Retina (tissue), 1 donor: Measurements from ENCODE around the gene SARM1.
"Not testable (repeated sequence)": the region's sequence is repeated elsewhere in the genome, so short reads cannot be mapped to it uniquely, and the experiment has no call there.

Source experiments
- DNase-seq: peaks from one replicate; pipeline ENCODE4 v3.0.0-alpha.2; 2016

The SARM1 gene

GRCh38 chr17:28397275-28397674 is 25.8 kb downstream of the SARM1 start:
- no peak for DNase-seq

GRCh38 chr17:28397687-28398279 is 26.3 kb downstream of the SARM1 start:
- DNase-seq, result no peak

- no peak for DNase-seq
These were observed 26.9 kb downstream of the SARM1 start for GRCh38 chr17:28398280-28398981.

GRCh38 chr17:28399808-28400207 is 28.3 kb downstream of the SARM1 start:
- no peak for DNase-seq

- DNase-seq, result no peak
These were observed 30.7 kb downstream of the SARM1 start for GRCh38 chr17:28402224-28402630.

GRCh38 chr17:28402844-28403243 is 31.4 kb downstream of the SARM1 start:
- no peak for DNase-seq

- DNase-seq, result no peak
These were observed 32.5 kb downstream of the SARM1 start for GRCh38 chr17:28404007-28404406.

- DNase-seq, result no peak
These were observed 32.9 kb downstream of the SARM1 start for GRCh38 chr17:28404461-28404811.

GRCh38 chr17:28404812-28405570 is 33.5 kb downstream of the SARM1 start:
- DNase-seq, result peak; percentile 75

GRCh38 chr17:28405632-28406472 is 34.4 kb downstream of the SARM1 start, which contains the start of gene SLC46A1:
SLC46A1 (minus strand) TSS chr17:28406212; CDS start chr17:28406114, 98 bp downstream.
- DNase-seq, result peak; percentile 82

- DNase-seq, result no peak
These were observed 35.0 kb downstream of the SARM1 start for GRCh38 chr17:28406473-28406814.

GRCh38 chr17:28407130-28407973 is 35.9 kb downstream of the SARM1 start:
- DNase-seq, result no peak

- DNase-seq, result no peak
These were observed 36.4 kb downstream of the SARM1 start for GRCh38 chr17:28407974-28408306.

GRCh38 chr17:28412099-28412498 is 40.6 kb downstream of the SARM1 start:
- DNase-seq, result no peak

GRCh38 chr17:28413804-28414203 is 42.3 kb downstream of the SARM1 start:
- no peak for DNase-seq

GRCh38 chr17:28415886-28416285 is 44.4 kb downstream of the SARM1 start:
- no peak for DNase-seq

- DNase-seq, result peak; percentile 46
These were observed 45.3 kb downstream of the SARM1 start for GRCh38 chr17:28416703-28417311.

GRCh38 chr17:28421787-28422305 is 50.4 kb downstream of the SARM1 start:
- DNase-seq, result no peak

- DNase-seq, result no peak
These were observed 53.7 kb downstream of the SARM1 start for GRCh38 chr17:28425206-28425605.

- no peak for DNase-seq
These were observed 54.6 kb downstream of the SARM1 start for GRCh38 chr17:28426081-28426519.

GRCh38 chr17:28427371-28427770 is 55.9 kb downstream of the SARM1 start:
- DNase-seq, result no peak

GRCh38 chr17:28427982-28428381 is 56.5 kb downstream of the SARM1 start:
- DNase-seq, result not testable (repeated sequence)
